ENCODE results near the gene PRDM16. TPM values are rescaled to one million over a fixed set of nuclear protein-coding genes. Genes with fewer than 3 reads are reported as not detected.

The PRDM16 gene
- total and polyA plus RNA-seq, 2 of the 13 experiments (the other 11 are each of a cell fraction or from before 2014, with no cell fraction given) = 0.15 to 0.81 TPM

DNA sequence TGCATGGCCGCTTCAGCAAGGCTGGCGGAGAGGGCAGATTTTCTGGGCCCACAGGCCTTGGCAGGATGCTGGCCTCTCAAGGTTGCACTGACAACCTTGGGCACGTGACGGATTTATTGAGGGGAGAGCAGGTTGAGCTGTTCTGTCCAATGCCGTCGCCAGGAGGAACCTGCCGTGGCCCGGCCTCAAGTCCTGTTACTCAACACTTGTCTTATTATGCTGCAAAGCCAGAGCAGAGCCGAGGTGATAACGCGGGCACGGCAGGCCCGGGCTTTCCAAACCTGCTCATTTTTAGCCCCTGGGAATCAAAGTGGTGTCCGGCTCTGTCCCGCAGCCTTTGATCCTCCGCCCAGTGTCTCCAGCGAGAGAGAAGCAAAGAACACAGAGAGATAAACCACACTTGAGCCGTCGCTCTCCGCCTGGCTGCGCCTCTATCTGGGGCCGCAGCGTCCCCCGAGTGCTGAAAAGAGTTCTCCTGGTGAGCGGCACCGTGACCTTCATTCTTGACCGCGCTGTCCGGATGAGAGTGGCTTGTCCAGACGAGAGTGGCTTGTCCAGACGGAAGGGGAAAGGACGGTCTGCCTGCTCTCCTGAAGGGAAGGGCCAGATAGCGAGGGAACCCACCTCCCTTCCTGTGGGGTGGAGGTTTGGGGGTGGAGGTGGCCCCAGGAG, 223.2 kb downstream of the PRDM16 start (continued):
- TF ChIP-seq, protein P1, sequence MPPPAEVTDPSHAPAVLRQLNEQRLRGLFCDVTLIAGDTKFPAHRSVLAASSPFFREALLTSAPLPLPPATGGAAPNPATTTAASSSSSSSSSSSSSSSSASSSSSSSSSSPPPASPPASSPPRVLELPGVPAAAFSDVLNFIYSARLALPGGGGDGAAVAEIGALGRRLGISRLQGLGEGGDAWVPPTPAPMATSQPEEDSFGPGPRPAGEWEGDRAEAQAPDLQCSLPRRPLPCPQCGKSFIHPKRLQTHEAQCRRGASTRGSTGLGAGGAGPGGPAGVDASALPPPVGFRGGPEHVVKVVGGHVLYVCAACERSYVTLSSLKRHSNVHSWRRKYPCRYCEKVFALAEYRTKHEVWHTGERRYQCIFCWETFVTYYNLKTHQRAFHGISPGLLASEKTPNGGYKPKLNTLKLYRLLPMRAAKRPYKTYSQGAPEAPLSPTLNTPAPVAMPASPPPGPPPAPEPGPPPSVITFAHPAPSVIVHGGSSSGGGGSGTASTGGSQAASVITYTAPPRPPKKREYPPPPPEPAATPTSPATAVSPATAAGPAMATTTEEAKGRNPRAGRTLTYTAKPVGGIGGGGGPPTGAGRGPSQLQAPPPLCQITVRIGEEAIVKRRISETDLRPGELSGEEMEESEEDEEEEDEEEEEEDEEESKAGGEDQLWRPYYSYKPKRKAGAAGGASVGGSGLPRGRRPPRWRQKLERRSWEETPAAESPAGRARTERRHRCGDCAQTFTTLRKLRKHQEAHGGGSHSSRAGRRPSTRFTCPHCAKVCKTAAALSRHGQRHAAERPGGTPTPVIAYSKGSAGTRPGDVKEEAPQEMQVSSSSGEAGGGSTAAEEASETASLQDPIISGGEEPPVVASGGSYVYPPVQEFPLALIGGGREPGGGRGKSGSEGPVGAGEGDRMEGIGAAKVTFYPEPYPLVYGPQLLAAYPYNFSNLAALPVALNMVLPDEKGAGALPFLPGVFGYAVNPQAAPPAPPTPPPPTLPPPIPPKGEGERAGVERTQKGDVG (CRISPR knock-in tag; IDR thresholded peaks at IDR 0.05; ENCODE audit: borderline replicate concordance) = no peak
- TF ChIP-seq SP2 (CRISPR knock-in tag; IDR thresholded peaks at IDR 0.05) = no peak
- TF ChIP-seq, protein P2, sequence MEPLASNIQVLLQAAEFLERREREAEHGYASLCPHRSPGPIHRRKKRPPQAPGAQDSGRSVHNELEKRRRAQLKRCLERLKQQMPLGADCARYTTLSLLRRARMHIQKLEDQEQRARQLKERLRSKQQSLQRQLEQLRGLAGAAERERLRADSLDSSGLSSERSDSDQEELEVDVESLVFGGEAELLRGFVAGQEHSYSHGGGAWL (CRISPR knock-in tag; IDR thresholded peaks at IDR 0.05) = no peak
- no peak for TF ChIP-seq FOXJ3 (CRISPR knock-in tag; IDR thresholded peaks at IDR 0.05; ENCODE audit: borderline replicate concordance)
- no peak for TF ChIP-seq ZNF12 (CRISPR knock-in tag; IDR thresholded peaks at IDR 0.05)
- TF ChIP-seq ZSCAN29 (CRISPR knock-in tag; conservative IDR thresholded peaks at IDR 0.05) = no peak
- TF ChIP-seq ISX (CRISPR knock-in tag; conservative IDR thresholded peaks at IDR 0.05) = no peak
- TF ChIP-seq ZNF160 (CRISPR knock-in tag; IDR thresholded peaks at IDR 0.05) = no peak
- TF ChIP-seq ZEB1 (IDR thresholded peaks at IDR 0.05; ENCODE audit: insufficient replicate concordance, low read depth) = no peak
- TF ChIP-seq, protein P3, sequence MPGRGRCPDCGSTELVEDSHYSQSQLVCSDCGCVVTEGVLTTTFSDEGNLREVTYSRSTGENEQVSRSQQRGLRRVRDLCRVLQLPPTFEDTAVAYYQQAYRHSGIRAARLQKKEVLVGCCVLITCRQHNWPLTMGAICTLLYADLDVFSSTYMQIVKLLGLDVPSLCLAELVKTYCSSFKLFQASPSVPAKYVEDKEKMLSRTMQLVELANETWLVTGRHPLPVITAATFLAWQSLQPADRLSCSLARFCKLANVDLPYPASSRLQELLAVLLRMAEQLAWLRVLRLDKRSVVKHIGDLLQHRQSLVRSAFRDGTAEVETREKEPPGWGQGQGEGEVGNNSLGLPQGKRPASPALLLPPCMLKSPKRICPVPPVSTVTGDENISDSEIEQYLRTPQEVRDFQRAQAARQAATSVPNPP (CRISPR knock-in tag; IDR thresholded peaks at IDR 0.05) = no peak
- TF ChIP-seq, protein P4, sequence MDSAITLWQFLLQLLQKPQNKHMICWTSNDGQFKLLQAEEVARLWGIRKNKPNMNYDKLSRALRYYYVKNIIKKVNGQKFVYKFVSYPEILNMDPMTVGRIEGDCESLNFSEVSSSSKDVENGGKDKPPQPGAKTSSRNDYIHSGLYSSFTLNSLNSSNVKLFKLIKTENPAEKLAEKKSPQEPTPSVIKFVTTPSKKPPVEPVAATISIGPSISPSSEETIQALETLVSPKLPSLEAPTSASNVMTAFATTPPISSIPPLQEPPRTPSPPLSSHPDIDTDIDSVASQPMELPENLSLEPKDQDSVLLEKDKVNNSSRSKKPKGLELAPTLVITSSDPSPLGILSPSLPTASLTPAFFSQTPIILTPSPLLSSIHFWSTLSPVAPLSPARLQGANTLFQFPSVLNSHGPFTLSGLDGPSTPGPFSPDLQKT (CRISPR knock-in tag; IDR thresholded peaks at IDR 0.05; ENCODE audit: borderline replicate concordance) = no peak
- TF ChIP-seq REL (CRISPR knock-in tag; conservative IDR thresholded peaks at IDR 0.05) = no peak
- no peak for TF ChIP-seq ZNF432 (CRISPR knock-in tag; IDR thresholded peaks at IDR 0.05; ENCODE audit: borderline replicate concordance)
- no peak for TF ChIP-seq ZNF143 (CRISPR knock-in tag; IDR thresholded peaks at IDR 0.05)
- TF ChIP-seq PHF21A (CRISPR knock-in tag; IDR thresholded peaks at IDR 0.05) = peak; percentile 82
- TF ChIP-seq ZBTB38 (CRISPR knock-in tag; IDR thresholded peaks at IDR 0.05) = peak; percentile 55
- TF ChIP-seq, protein P5, sequence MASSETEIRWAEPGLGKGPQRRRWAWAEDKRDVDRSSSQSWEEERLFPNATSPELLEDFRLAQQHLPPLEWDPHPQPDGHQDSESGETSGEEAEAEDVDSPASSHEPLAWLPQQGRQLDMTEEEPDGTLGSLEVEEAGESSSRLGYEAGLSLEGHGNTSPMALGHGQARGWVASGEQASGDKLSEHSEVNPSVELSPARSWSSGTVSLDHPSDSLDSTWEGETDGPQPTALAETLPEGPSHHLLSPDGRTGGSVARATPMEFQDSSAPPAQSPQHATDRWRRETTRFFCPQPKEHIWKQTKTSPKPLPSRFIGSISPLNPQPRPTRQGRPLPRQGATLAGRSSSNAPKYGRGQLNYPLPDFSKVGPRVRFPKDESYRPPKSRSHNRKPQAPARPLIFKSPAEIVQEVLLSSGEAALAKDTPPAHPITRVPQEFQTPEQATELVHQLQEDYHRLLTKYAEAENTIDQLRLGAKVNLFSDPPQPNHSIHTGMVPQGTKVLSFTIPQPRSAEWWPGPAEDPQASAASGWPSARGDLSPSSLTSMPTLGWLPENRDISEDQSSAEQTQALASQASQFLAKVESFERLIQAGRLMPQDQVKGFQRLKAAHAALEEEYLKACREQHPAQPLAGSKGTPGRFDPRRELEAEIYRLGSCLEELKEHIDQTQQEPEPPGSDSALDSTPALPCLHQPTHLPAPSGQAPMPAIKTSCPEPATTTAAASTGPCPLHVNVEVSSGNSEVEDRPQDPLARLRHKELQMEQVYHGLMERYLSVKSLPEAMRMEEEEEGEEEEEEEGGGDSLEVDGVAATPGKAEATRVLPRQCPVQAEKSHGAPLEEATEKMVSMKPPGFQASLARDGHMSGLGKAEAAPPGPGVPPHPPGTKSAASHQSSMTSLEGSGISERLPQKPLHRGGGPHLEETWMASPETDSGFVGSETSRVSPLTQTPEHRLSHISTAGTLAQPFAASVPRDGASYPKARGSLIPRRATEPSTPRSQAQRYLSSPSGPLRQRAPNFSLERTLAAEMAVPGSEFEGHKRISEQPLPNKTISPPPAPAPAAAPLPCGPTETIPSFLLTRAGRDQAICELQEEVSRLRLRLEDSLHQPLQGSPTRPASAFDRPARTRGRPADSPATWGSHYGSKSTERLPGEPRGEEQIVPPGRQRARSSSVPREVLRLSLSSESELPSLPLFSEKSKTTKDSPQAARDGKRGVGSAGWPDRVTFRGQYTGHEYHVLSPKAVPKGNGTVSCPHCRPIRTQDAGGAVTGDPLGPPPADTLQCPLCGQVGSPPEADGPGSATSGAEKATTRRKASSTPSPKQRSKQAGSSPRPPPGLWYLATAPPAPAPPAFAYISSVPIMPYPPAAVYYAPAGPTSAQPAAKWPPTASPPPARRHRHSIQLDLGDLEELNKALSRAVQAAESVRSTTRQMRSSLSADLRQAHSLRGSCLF (CRISPR knock-in tag; IDR thresholded peaks at IDR 0.05; ENCODE audit: borderline replicate concordance) = no peak
- TF ChIP-seq RFX3 (CRISPR knock-in tag; IDR thresholded peaks at IDR 0.05) = no peak
- TF ChIP-seq SMARCE1 (IDR thresholded peaks at IDR 0.05; ENCODE audit: borderline replicate concordance) = no peak
